K562 (cell line): ENCODE results near the gene ATP5F1A. TPM values are rescaled to one million over a fixed set of nuclear protein-coding genes. Genes with fewer than 3 reads are reported as not detected.

Experiments used
- ATAC-seq: fragments of 200-7000 bp; cut with Tn5 transposase; 3 replicates; pipeline ENCODE4 v1.9.1; 2020; ENCODE audit warnings: moderate library complexity
- BruUV-seq: library from RNA; stranded (reverse); fragments of 400-500 nt; replicated peaks from 2 replicates; lab custom pipeline; 2021; lab: Mats Ljungman, UMichigan
- CTCF ChIA-PET: fragments of 300-600 bp; formaldehyde crosslinking; extraction: SDS; loops from one replicate; lab custom pipeline; 2021; ENCODE audit warnings: low intra/inter-chr PET ratio; lab: Yijun Ruan, JAX
- POLR2A ChIA-PET: fragments of 300-600, 350-650 bp; sonication (Branson Sonifier 250); formaldehyde crosslinking; extraction: SDS; loops from one replicate; lab custom pipeline; 2021; ENCODE audit warnings: antibody characterized with exemption, inconsistent platforms; lab: Yijun Ruan, JAX
- DNase-seq, 4 experiments: peaks; one replicate each; pipeline versions ENCODE4 v3.0.0 to v3.0.0-alpha.2; 2011 to 2018; ENCODE audit warnings: low spot score in 3 of 4, mixed read lengths in 3 of 4; ENCODE audit errors: extremely low read depth in 1 of 4
- FAIRE-seq: peaks from 2 replicates; lab custom pipeline; 2011; peaks lifted over from hg19 to GRCh38; lab: Jason Lieb, UNC
- H2AFZ ChIP-seq: 2 replicates; pipeline ENCODE4 v1.6.0; 2011; ENCODE audit warnings: low read depth, low read length, control low read depth, inconsistent platforms
- H3K27ac ChIP-seq: fragments of 200-600 bp; 3 replicates; pipeline ENCODE4 v1.8.0; 2011; ENCODE audit warnings: low read depth, mild to moderate bottlenecking, control low read depth, inconsistent platforms, low read length, moderate library complexity, mixed read lengths; ENCODE audit errors: extremely low read depth
- H3K27me3 ChIP-seq, 2 experiments: fragments of 300-600 bp in 1 of 2; 2 replicates in 1 of 2; 3 replicates in 1 of 2; pipeline versions ENCODE4 v1.6.0 to v1.8.0; 2011; ENCODE audit warnings: inconsistent platforms in 2 of 2, low read length in 2 of 2, mild to moderate bottlenecking in 1 of 2, mixed read lengths in 1 of 2, moderate library complexity in 1 of 2; ENCODE audit not compliant: control insufficient read depth in 2 of 2, insufficient read depth in 2 of 2
- H3K36me3 ChIP-seq: fragments of 300-600 bp; 3 replicates; pipeline ENCODE4 v1.8.0; 2011; ENCODE audit warnings: mild to moderate bottlenecking, low read length, inconsistent platforms; ENCODE audit not compliant: control insufficient read depth, insufficient read depth
- H3K4me1 ChIP-seq, 2 experiments: fragments of 200-600 bp in 1 of 2; replicated peaks in 1 of 2; 2 replicates in 1 of 2; 3 replicates in 1 of 2; pipeline versions ENCODE4 v1.5.1 to v1.8.0; 2011; ENCODE audit warnings: inconsistent platforms in 2 of 2, low read length in 2 of 2, mild to moderate bottlenecking in 1 of 2, mixed read lengths in 1 of 2, moderate library complexity in 1 of 2; ENCODE audit not compliant: control insufficient read depth in 2 of 2, insufficient read depth in 2 of 2
- H3K4me2 ChIP-seq: 2 replicates; pipeline ENCODE4 v1.6.1; 2011; ENCODE audit warnings: low read length, control low read depth, inconsistent platforms, mixed read lengths; ENCODE audit not compliant: insufficient read depth
- H3K4me3 ChIP-seq: fragments of 200-600 bp; sonication (generic), shearing (Covaris generic); 2 replicates; pipeline ENCODE4 v1.5.1; 2016; ENCODE audit warnings: control low read depth, inconsistent platforms
- H3K79me2 ChIP-seq: fragments of 200-600 bp; 3 replicates; pipeline ENCODE4 v1.8.0; 2011; ENCODE audit warnings: low read length, inconsistent platforms; ENCODE audit not compliant: control insufficient read depth, insufficient read depth
- H3K9ac ChIP-seq, 2 experiments: 2 replicates each; pipeline versions ENCODE4 v1.6.0 to v1.6.1; 2011; ENCODE audit warnings: low read depth in 2 of 2, low read length in 2 of 2, control low read depth in 1 of 2, inconsistent platforms in 1 of 2, mild to moderate bottlenecking in 1 of 2, mixed read lengths in 1 of 2; ENCODE audit not compliant: insufficient read depth in 1 of 2
- H3K9me1 ChIP-seq: one replicate; pipeline ENCODE4 v1.6.0; 2011; ENCODE audit warnings: inconsistent platforms, mild to moderate bottlenecking, low read length, moderate library complexity; ENCODE audit not compliant: control insufficient read depth, insufficient read depth
- H3K9me3 ChIP-seq: replicated peaks from 2 replicates; pipeline ENCODE4 v1.5.1; 2011; ENCODE audit warnings: low read depth, low read length, inconsistent platforms; ENCODE audit not compliant: control insufficient read depth, insufficient read depth
- H4K20me1 ChIP-seq: replicated peaks from 2 replicates; pipeline ENCODE4 v1.6.1; 2011; ENCODE audit warnings: low read length, inconsistent platforms, mixed read lengths; ENCODE audit not compliant: control insufficient read depth, insufficient read depth
- ARID2 ChIP-seq: fragments of 450-650 bp; IDR thresholded peaks from 2 replicates; pipeline ENCODE4 v1.6.1; 2017; ENCODE audit warnings: antibody characterized with exemption, mild to moderate bottlenecking
- CTCF ChIP-seq, 3 experiments: IDR thresholded peaks in 2 of 3; conservative IDR thresholded peaks in 1 of 3; 2 replicates each; pipeline ENCODE4 v1.5.1; 2011 to 2012; ENCODE audit warnings: low read length in 3 of 3, mild to moderate bottlenecking in 3 of 3, control low read depth in 2 of 3, improper control_type of control experiment in 1 of 3, inconsistent platforms in 1 of 3, low read depth in 1 of 3, mixed read lengths in 1 of 3, moderate library complexity in 1 of 3; ENCODE audit not compliant: insufficient read depth in 2 of 3
- DEAF1 ChIP-seq: fragments of 450-650 bp; formaldehyde crosslinking; IDR thresholded peaks from 2 replicates; pipeline ENCODE4 v1.4.0; 2020; ENCODE audit warnings: mild to moderate bottlenecking, moderate library complexity
- GABPB1 ChIP-seq: sonication (generic); formaldehyde crosslinking; IDR thresholded peaks from 2 replicates; pipeline ENCODE4 v1.8.0; 2022; ENCODE audit warnings: mild to moderate bottlenecking, missing genetic modification reagents
- JUNB ChIP-seq: fragments of 450-650 bp; formaldehyde crosslinking; conservative IDR thresholded peaks from 2 replicates; pipeline ENCODE4 v1.4.0; 2020; ENCODE audit warnings: mild to moderate bottlenecking
- KHSRP ChIP-seq: fragments of 450-650 bp; IDR thresholded peaks from 2 replicates; pipeline ENCODE4 v1.6.1; 2017
- MCM2 ChIP-seq: fragments of 450-650 bp; IDR thresholded peaks from 2 replicates; pipeline ENCODE4 v1.6.1; 2017; ENCODE audit warnings: low read depth, mild to moderate bottlenecking
- MCM3 ChIP-seq: fragments of 450-650 bp; IDR thresholded peaks from 2 replicates; pipeline ENCODE4 v1.6.1; 2016
- RAD21 ChIP-seq, 2 experiments: fragments of 250-450 bp in 1 of 2; fragments of 450-650 bp in 1 of 2; sonication (Bioruptor Pico) in 1 of 2; formaldehyde crosslinking in 1 of 2; IDR thresholded peaks in 1 of 2; conservative IDR thresholded peaks in 1 of 2; 2 replicates each; pipeline versions ENCODE4 v1.4.0 to v1.8.0; 2020 to 2022; ENCODE audit warnings: mild to moderate bottlenecking in 2 of 2, moderate library complexity in 1 of 2
- SMC3 ChIP-seq: conservative IDR thresholded peaks from 2 replicates; pipeline ENCODE4 v1.6.1; 2011; ENCODE audit warnings: low read depth, low read length, improper control_type of control experiment; ENCODE audit not compliant: insufficient read depth
- TARDBP ChIP-seq: fragments of 450-650 bp; IDR thresholded peaks from 2 replicates; pipeline ENCODE4 v1.6.1; 2016
- VEZF1 ChIP-seq: fragments of 200-800 bp; sonication (Bioruptor generic); IDR thresholded peaks from 2 replicates; pipeline ENCODE4 v1.6.1; 2017; ENCODE audit warnings: missing genetic modification characterization, missing compliant biosample characterization
- XRCC3 ChIP-seq: fragments of 450-650 bp; IDR thresholded peaks from 2 replicates; pipeline ENCODE4 v1.6.1; 2017; ENCODE audit warnings: mild to moderate bottlenecking, moderate library complexity
- ZNF143 ChIP-seq: sonication (generic); formaldehyde crosslinking; IDR thresholded peaks from 2 replicates; pipeline ENCODE4 v1.9.0; 2022; ENCODE audit warnings: mild to moderate bottlenecking, missing genetic modification reagents
- ZNF239 ChIP-seq: fragments of 250-450 bp; sonication (Bioruptor Pico); IDR thresholded peaks from 2 replicates; pipeline ENCODE4 v1.4.0; 2020; ENCODE audit warnings: mild to moderate bottlenecking
- WGBS: fragments of 100-300 bp; shearing (Covaris generic); methylation state at CpG from one replicate; pipeline ENCODE4 v1.1.6; 2016; ENCODE audit warnings: low coverage, mixed read lengths; ENCODE audit not compliant: insufficient coverage; ENCODE audit errors: missing lambda C conversion rate; 5-methylcytosine and 5-hydroxymethylcytosine counted together
- in situ Hi-C: fragments of 300-500 bp; cut with MboI; formaldehyde crosslinking; loops from 4 replicates; pipeline ENCODE4 v1.15.0; 2018; ENCODE audit warnings: inconsistent platforms, mixed read lengths
- intact Hi-C: fragments of 100-400 bp; cut with micrococcal nuclease; formaldehyde crosslinking; loops from 2 replicates; pipeline ENCODE4 v1.14.2; 2022
- polyA plus RNA-seq, 8 experiments: library from polyadenylated mRNA; depleted of rRNA in 4 of 8; stranded (reverse) in 5 of 8; unstranded in 3 of 8; fragments of >200 nt; fragmentation: Nextera tagmentation in 2 of 8; fragmentation: Illumina TruSeq in 1 of 8; extraction: Ambion mirVana in 2 of 8; extraction: Trizol in 1 of 8; gene quantifications; 2 replicates each; pipeline versions ENCODE4 v1.2.1 to v1.2.3, GENCODE V29; 2011 to 2014; ENCODE audit warnings: inconsistent platforms in 1 of 8, missing spikeins in 1 of 8
- total RNA-seq, 7 experiments: library from RNA; depleted of rRNA in 6 of 7; stranded (reverse); fragments of >200 nt in 6 of 7; fragmentation: Illumina TruSeq in 2 of 7; extraction: Trizol in 2 of 7; gene quantifications; 2 replicates each; pipeline versions ENCODE4 v1.2.1 to v1.2.3, GENCODE V29; 2011 to 2021; ENCODE audit warnings: low replicate concordance in 1 of 7

ATP5F1A gene
- total and polyA plus RNA-seq, 9 of the 15 experiments (the other 6 are each of a cell fraction or from before 2014, with no cell fraction given): 377 to 762 (median 490) TPM

- H3K4me3 ChIP-seq: no peak overlapping the region
- no peaks in the 10 kb centered on the region for H3K27me3 ChIP-seq
- 30% methylated on average over 9 of the region's 9 CpGs for WGBS
- in situ Hi-C loops (loop anchor here (10.0 kb wide), 1 partner anchor 399 kb away; no protein-coding TSS in a partner anchor), intact Hi-C loops (loop anchor here (1.0 to 2.0 kb wide), 2 partner anchors 382 to 409 kb away; no protein-coding TSS in a partner anchor)
- peaks cover 35% of the 10 kb centered on the region for H3K79me2 ChIP-seq
- ATAC-seq (peak; percentile 58), FAIRE-seq (peak; percentile 83), DNase-seq (peak; percentile 30 to 70 (median 38))
- H4K20me1 ChIP-seq: no peaks in the 10 kb centered on the region
- POLR2A ChIA-PET: interaction anchor here (0.6 to 1.1 kb wide), 4 partner anchors 12 to 411 kb away, joined by 3 to 4 read pairs (median 3); no protein-coding TSS in a partner anchor
- H3K9me3 ChIP-seq: no peaks in the 10 kb centered on the region
- no peak overlapping the region for H3K4me2 ChIP-seq
- H3K9me1 ChIP-seq: no peaks in the 10 kb centered on the region
- CTCF ChIA-PET: interaction anchor here (0.6 to 1.8 kb wide), 6 partner anchors 100 to 409 kb away, joined by 3 to 13 read pairs (median 4); no protein-coding TSS in a partner anchor
- H3K27ac ChIP-seq: no peak overlapping the region
- peaks cover 3 to 31% of the 10 kb centered on the region in 2 experiments; a peak in 4 of 5 replicates for H3K4me1 ChIP-seq
- no TSS peak for BruUV-seq
- H3K36me3 ChIP-seq: peaks cover 11% of the 10 kb centered on the region; the same call in 2 of the 3 replicates
- H2AFZ ChIP-seq: no peak overlapping the region
- H3K9ac ChIP-seq: no peak overlapping the region
- no peak for TF ChIP-seq XRCC3
- peak; percentile 68 for TF ChIP-seq DEAF1 (CRISPR knock-in tag)
- no peak for TF ChIP-seq MCM3
- no peak for TF ChIP-seq KHSRP
- TF ChIP-seq ZNF239 (CRISPR knock-in tag): no peak
- TF ChIP-seq VEZF1 (CRISPR knock-in tag): no peak
- TF ChIP-seq ARID2: 0 out of 2 replicates have a peak, but pooled peaks have one; percentile 26
- no peak for TF ChIP-seq ZNF143 (CRISPR knock-in tag)
- TF ChIP-seq RAD21 (CRISPR knock-in tag; conservative IDR thresholded peaks at IDR 0.05 in 1 of 2, IDR thresholded peaks at IDR 0.05 in 1 of 2): peak; percentile 79 to 85
- TF ChIP-seq CTCF (IDR thresholded peaks at IDR 0.05 in 2 of 3, conservative IDR thresholded peaks at IDR 0.05 in 1 of 3; ENCODE audit: insufficient read depth in 2 of 3, low read depth in 1 of 3, low read length in 3 of 3): peak; percentile 53 to 68 (median 58); a peak in 4 of 6 replicates
- TF ChIP-seq JUNB (CRISPR knock-in tag): no peak
- no peak for TF ChIP-seq GABPB1 (CRISPR knock-in tag)
- no peak for TF ChIP-seq MCM2
- TF ChIP-seq SMC3: peak; percentile 56; the same call in 1 of the 2 replicates
- no peak for TF ChIP-seq TARDBP
These were observed 24.4 kb downstream of the ATP5F1A start for GRCh38 chr18:46073474-46074331.
